Measurements from ENCODE around the gene MORN3.
"Not testable (repeated sequence)": the region's sequence is repeated elsewhere in the genome, so short reads cannot be mapped to it uniquely, and the experiment has no call there.

MORN3 gene

DNA sequence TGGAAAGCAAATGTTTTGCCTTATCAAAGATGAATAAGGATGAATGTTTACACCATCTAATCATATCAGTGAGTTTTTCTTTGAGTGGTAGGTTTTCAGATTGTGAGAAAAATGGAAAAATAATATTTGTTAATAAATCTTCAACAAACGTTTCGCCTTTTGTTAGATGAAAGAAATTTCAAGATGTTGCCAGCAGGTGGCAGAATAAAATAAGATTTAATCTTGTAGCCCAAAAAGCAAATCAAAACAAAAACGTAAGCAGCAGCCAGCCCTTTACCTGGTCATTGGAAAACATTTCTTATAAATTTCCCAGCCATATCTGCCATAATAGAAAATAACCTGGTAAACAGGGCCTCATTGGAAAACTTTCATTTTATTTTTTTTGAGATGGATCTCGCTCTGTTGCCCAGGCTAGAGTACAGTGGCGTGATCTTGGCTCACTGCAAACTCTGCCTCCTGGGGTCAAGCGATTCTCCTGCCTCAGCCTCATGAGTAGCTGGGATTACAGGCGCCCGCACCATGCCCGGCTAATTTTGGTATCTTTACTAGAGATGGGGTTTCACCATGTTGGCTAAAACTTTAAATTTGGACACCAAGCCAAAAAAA lies 27.7 kb upstream of the MORN3 start:
- in situ Hi-C loops (cut with MboI; ENCODE audit: low sequenced_read_pairs) = no loop called here

DNA sequence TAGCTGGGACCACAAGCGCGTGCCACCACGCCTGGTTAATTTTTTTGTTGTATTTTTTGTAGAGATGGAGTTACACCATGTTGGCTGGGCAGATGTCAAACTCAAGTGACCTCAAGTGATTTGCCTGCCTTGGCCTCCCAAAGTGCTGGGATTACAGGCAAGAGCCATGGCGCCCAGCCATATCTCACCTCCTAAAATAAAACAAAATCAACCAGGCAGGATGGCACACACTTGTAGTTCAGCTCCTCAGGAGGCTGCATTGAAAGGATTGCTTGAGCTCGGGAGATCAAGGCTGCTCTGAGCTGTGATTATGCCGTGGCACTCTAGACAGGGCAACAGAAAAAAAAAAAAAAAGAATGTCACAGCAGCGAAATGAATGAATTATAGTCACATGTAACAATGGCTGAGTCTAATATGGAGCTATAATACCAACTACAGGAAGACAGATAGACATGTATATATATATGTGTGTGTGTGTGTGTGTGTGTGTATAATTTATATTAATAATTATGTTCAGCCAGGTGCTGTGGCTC lies 23.8 kb upstream of the MORN3 start:
- in situ Hi-C loops (cut with MboI; ENCODE audit: low sequenced_read_pairs) = loop anchor here (5.0 kb wide), 1 partner anchor 74 kb away; no protein-coding TSS in a partner anchor

DNA sequence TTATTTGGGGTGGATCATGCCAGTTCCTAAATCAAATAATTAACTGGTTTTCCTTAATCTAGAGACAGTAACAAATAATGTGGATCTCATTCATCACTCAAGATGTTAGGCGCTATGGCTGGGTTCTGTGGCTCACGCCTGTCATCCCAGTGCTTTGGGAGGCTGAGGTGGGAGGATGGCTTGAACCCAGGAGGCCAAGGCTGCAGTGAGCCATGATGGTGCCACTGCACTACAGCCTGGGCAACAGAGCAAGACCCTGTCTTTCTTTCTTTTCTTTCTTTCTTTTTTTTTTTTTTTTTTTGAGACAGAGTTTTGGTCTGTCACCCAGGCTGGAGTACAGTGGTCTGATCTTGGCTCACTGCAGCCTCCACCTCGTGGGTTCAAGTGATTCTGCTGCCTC lies 23.3 kb upstream of the MORN3 start:
- in situ Hi-C loops (cut with MboI; ENCODE audit: low sequenced_read_pairs) = loop anchor here (5.0 kb wide), 1 partner anchor 75 kb away; no protein-coding TSS in a partner anchor

DNA sequence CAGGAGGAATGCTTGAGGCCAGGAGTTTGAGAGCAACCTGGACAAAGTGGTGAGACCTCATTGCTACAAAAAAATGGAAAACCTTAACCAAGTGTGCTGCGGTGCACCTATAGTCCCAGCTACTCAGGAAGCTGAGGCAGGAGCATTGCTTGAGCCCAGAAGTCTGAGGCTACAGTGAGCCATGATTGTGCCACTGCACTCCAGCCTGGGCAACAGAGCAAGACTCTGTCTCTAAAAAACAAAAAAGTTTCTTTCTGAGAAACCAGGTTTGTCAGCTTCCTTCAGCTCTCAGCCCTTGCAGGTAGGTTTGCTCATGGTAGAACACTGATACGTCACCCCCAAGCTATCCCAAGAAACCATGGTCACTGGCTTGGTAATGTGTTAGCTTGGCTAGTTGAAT lies 20.0 kb upstream of the MORN3 start:
- in situ Hi-C loops (cut with MboI; ENCODE audit: low sequenced_read_pairs) = no loop called here

DNA sequence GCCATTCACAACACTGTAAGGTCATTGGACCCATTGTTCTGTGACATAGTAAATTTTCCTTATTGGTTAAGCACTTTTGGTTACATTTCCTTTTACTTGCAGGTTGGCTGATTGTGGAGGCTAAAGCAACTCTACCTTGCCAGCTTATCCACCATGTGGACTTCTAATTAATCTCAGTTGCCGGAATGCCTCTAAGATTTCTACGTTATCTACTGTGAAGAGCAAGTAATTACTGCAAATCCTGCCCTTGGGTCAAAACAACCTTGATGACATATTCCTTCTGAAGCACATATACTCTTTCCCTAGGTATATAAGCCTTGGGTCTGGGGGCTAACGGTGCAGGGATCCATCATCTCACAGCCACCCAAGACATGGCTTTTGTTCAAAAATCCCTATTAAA lies 19.5 kb upstream of the MORN3 start:
- in situ Hi-C loops (cut with MboI; ENCODE audit: low sequenced_read_pairs) = no loop called here

DNA sequence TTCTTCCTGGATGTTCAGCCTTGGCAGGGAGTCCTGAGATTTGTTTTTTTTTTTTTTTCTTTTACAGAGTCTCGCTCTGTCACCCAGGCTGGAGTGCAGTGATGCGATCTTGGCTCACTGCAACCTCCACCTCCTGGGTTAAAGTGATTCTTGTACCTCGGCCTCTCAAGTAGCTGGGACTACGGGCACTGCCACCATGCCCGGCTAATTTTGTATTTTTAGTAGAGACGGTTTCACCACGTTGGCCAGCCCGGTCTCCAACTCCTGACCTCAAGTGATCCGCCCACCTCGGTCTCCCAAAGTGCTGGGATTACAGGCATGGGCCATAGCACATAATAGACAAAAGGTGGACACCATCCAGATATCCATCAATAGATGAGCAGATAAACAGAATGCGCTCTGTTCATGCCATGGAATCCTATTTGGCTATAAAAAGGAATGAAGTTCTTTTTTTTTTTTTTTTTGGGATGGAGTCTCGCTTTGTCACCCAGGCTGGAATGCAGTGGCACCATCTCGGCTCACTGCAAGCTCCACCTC lies 10.3 kb upstream of the MORN3 start:
- in situ Hi-C loops (cut with MboI; ENCODE audit: low sequenced_read_pairs) = loop anchor here (10.0 kb wide), 1 partner anchor 55 kb away; the partner anchor contains the start of gene ORAI1

DNA sequence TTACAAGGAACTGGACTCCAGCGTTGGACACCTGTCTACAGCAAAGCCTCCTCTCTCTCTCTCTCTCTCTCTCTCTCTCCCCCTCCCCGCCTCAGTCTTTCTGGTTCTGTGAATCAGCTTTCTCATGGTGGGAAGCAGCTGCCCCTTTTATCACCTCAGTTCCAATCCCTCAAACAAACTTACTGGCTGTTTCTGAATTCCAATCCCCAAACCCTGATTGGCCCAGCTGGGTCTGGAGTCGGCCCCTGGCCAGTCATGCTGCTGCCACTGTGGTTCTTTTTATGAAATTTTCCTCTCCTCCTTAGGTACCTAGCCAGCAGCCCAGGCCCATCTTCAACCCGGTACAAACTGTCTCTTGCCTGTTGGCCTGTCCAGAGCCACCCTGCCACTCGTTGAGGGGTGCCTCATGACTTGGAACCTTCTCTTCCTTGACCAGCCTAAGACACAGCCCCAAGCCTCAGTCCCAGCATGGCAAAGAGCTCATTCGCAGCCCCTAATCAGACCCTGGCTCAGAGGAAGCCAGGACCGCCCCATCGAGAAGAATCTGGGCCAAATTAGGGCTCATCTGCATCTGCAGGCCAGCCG lies 9.4 kb upstream of the MORN3 start:
- in situ Hi-C loops (cut with MboI; ENCODE audit: low sequenced_read_pairs) = loop anchor here (10.0 kb wide), 1 partner anchor 54 kb away; the partner anchor contains the start of gene ORAI1

DNA sequence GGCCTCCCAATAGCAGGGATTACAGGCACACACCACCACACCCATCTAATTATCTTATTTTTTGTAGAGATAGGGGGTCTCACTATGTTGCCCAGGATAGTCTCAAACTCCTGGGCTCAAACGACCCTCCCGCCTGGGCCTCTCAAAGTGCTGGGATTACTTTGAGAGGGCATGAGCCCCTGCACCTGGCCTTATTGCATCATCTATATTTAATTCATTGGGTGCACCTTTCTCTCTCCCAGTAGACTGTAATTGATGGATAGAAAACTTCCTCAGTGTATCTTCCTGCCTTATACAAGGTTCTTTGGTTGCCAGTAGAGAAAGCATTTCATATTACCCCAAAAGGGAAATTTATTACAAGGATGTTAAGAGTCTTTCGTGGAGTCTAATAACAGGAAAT lies 8.9 kb upstream of the MORN3 start:
- in situ Hi-C loops (cut with MboI; ENCODE audit: low sequenced_read_pairs) = loop anchor here (10.0 kb wide), 1 partner anchor 54 kb away; the partner anchor contains the start of gene ORAI1

DNA sequence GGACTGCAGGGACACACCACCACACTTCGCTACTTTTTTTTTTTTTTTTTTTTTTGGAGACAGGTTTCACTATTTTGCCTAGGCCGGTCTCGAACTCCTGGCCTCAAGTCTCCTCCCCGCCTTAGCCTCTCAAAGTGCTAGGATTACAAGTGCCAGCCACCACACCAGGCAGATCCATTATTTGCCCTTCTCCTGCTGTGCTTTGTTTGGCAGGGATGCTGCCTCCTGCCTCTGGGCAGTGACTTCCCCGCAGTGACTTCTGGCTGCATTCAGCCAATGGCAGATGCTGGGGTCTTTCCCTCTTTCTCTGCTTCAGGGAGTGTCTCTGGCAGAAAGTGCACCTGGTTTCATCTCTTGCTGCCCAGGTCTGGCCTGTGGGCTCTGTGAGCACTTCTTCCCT lies 6.7 kb upstream of the MORN3 start:
- in situ Hi-C loops (cut with MboI; ENCODE audit: low sequenced_read_pairs) = loop anchor here (10.0 kb wide), 1 partner anchor 51 kb away; the partner anchor contains the start of gene ORAI1

DNA sequence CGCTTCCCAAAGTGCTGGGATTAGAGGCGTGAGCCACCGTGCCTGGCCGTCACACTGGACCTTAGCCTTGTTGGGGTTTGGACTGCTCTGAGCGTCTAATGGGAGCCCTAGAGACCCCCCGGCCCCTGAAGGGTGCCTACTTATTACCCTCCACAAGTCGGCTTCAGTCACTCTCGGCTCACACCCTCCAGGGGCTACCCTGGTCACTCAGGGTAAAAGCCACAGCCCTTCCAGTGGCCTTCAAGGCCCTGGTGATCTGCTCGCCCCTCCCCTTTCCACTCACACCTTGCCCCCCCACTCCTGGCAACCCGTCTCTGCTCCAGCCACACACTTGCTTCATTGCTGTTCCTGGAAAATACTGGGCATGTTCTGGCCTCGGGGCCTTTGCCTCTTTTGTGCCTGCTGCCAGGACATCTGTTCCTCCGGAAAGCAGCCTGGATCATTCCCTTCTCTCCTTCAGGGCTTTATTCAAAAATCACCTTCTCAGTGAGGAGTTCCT lies 3.6 kb upstream of the MORN3 start:
- in situ Hi-C loops (cut with MboI; ENCODE audit: low sequenced_read_pairs) = loop anchor here (10.0 kb wide), 1 partner anchor 48 kb away; the partner anchor contains the start of gene ORAI1

DNA sequence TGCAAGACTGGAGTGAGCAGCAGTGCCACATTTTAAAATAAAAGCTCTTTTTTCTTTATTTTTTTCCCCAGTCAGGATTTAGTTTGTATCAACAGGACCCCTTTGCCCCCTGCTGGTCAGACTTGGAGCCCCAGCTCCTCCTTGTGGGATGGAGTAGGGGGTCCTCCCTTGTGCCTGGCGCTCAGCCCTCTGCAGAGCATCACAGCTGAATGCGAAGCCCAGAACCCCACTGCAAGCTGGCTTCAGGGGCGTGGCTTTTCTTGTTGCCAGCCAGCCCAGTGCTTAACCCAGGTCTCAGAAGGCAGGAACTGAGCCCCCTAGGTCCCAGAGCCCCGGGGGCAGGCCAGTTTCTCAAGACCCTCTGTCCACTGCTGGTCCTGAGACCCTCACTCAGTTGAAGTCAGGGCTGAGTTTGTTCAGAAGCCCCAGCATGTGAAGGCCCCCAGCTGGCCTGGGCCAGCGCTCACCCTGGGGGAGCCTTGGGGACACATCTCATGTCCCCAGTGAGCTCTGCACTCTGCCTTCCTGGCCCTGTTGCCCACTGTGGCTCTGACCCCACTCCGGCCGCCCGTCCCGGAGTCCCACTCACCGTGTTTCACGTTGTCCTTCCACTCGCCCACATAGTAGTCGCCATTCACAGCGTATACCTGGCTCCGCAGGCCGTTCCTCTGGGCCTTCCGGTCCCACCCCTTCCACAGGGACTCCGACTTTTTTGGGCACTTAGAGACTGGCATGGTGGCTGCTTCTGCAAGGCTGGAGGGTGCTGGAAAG lies 519 bp downstream of the MORN3 start:
- in situ Hi-C loops (cut with MboI; ENCODE audit: low sequenced_read_pairs) = no loop called here

DNA sequence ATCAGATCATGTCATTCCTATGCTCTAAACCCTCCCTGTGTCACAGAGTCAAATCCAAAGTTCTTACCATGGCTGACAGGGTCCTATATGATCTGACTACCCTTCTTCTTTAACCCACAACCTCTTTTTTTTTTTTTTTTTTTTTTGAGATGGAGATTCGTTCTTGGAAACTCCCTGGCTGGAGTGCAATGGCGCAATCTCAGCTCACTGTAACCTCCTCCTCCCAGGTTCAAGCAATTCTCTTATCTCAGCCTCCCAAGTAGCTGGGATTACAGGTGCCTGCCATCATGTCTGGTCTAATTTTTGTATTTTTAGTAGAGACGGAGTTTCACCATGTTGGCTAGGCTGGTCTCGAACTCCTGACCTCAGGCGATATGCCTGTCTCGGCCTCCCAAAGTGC lies 2.6 kb downstream of the MORN3 start:
- in situ Hi-C loops (cut with MboI; ENCODE audit: low sequenced_read_pairs) = not testable (repeated sequence)

DNA sequence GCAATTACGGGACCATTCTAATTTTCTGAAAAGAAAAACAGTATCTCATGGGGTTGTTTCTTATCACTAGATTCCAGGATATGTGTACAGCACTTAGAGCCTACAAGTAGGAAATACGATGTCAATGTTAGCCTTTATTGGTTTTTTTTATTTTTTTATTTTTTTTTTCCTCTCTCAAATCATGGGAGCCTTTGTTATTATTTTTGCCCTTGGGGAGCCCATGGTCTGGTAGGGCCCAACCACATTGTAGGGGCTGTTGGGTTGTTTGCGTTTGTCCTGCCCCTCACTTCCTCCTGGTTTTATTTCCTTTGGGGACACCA lies 5.9 kb downstream of the MORN3 start:
- in situ Hi-C loops (cut with MboI; ENCODE audit: low sequenced_read_pairs) = no loop called here

DNA sequence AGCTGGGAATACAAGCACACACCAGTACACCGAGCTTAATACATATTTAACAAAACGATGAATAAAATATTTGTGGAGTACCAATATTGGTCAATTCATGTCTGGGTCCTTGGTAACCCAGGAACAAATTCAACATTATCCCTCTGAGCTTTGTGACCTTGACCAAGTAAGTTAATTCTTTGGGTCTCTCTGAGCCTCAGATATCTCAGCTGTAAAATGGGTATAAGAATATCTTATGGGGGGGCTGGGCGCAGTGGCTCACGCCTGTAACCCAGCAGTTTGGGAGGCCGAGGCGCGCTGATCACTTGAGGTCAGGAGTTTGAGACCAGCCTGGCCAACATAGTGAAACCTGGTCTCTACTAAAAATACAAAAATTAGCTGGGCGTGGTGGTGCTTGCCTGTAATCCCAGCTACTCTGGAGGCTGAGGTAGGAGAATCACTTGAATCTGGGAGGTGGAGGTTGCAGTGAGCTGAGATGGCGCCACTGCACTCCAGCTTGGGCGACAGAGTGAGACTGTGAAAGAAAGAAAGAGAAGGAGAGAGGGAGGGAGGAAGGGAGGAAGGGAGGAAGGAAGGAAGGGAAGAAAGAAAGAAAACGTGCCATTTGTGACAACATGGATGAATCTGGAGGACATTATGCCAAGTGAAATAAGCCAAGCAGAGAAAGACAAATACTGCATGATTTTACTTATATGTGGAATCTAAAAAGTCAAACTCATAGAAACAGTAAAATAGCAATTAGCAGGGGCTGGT lies 7.9 kb downstream of the MORN3 start:
- in situ Hi-C loops (cut with MboI; ENCODE audit: low sequenced_read_pairs) = not testable (repeated sequence)

DNA sequence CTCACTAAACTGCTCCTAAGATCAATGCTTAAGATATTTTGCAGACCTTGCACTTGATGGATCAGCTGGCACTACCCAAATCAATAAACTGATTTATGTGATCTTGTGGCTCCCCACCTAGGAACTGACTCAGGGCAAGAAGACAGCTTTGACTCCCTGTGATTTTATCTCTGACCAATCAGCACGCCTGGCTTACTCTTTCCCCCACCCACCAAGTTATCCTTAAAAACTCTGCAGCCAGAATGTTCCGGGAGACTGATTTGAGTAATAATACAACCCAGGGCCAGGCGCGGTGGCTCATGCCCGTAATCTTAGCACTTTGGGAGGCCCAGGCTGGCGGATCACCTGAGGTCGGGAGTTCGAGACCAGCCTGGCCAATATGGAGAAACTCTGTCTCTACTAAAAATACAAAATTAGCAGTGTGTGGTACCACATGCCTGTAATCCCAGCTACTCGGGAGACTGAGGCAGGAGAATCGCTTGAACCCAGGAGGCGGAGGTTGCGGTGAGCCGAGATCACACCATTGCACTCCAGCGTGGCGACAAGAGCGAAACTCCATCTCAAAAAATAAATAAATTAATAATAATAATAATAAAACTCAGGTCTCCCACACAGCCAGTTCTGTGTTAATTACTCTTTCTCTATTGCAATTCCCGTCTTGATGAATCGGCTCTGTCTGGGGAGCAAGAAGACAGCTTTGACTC lies 12.0 kb downstream of the MORN3 start:
- in situ Hi-C loops (cut with MboI; ENCODE audit: low sequenced_read_pairs) = no loop called here

DNA sequence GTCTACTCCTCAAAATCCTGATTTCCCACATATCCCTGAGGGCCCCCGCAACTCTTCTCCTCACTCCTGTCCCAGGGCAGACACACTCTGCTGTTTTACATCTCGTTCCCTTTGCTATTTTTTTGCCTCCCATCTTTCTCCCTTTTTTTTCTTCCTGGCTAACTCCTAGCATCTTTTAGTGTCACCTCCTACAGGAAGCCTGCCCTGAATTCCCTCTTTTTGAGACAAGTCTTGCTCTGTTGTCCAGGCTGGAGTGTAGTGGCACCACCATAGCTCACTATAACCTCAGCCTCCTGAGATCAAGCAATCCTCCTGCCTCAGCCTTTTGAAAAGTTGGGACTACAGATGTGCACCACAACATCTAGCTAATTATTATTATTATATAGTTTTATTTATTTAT lies 13.3 kb downstream of the MORN3 start:
- in situ Hi-C loops (cut with MboI; ENCODE audit: low sequenced_read_pairs) = no loop called here

DNA sequence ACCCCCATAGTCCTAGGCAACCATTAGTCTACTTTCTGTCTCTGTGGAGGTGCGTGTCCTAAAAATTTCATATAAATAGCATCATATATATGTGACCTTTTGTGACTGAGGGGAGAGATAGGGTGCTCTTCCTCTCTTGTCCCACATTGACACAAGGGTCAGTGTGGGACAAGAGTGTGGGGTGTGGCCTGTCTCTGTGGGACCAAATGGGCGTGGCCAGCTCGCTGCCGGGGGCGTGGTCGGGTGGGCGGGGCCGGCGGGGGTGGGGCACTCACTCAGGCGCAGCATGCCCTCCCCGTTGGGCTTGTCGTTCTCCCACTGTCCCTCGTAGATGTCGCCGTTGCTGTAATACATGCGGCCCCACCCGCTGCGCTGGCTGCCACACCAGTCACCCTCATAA lies 15.5 kb downstream of the MORN3 start:
- in situ Hi-C loops (cut with MboI; ENCODE audit: low sequenced_read_pairs) = no loop called here

DNA sequence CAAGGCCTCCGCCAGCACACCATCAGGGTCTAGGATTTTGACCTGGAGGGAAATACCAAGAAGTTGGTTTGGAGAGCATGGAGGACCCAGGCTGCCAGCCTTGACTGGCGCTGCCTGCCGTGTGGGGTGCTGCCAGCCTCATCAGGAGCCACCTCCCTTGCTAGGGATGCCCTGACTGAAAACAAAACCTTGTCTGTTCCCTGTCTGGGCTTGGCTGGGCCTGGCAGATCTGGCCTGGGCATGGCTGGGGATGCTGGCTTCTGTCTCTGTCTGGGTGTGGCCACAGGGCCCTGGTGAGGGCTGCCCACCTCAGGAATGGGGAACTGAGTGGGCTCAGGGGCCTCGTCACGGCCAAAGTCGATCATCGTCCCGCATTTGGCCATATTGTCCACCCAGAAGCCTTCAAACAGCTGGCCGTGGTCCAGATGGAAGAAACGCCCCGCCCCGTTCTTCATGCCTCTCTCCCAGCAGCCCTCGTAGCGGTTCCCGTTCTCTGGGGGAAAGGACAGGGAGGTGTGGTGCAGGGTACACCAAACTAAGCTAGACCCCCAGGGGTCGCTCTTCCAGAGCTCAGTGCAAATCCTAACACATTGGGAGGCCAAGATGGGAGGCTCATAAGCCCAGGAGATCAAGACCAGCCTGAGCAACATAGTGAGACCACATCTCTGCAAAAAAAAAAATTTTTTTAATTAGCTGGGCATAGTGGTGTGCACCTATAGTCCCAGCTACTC lies 16.5 kb downstream of the MORN3 start:
- in situ Hi-C loops (cut with MboI; ENCODE audit: low sequenced_read_pairs) = no loop called here

DNA sequence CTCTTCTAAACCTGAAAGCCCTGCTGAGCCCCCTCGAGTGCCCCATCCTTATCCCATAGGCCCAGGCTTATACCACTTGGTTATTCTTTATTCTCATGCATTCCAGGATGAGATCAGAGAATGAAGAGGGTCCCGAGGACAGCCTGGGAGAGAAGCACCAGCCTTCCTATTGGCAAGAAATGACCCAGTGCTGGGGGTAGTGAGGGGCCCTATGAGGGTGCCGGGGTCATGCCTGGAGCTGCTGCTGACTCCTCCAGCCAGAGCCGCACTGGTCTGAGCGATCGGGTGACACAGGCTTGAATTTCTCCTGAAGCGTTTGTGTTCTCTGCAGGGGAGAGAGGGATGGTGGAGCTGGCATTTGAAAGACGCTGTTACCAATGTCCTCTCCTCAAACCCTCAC lies 18.1 kb downstream of the MORN3 start:
- in situ Hi-C loops (cut with MboI; ENCODE audit: low sequenced_read_pairs) = no loop called here
